IMR-90 (cell line): ENCODE data around the gene DPEP3. TPM values are rescaled to one million over a fixed set of nuclear protein-coding genes. Genes with fewer than 3 reads are reported as not detected.

Experiments used
- ATAC-seq: fragments of 200-7000 bp; cut with Tn5 transposase; 2 replicates; pipeline ENCODE4 v1.9.1; 2020; ENCODE audit warnings: low read depth, mild to moderate bottlenecking, moderate library complexity
- BruUV-seq: library from RNA; stranded (reverse); fragments of 400-500 nt; replicated peaks from 2 replicates; lab custom pipeline; 2021; lab: Mats Ljungman, UMichigan
- CTCF ChIA-PET: fragments of 300-600 bp; formaldehyde crosslinking; extraction: SDS; loops from one replicate; lab custom pipeline; 2021; ENCODE audit warnings: antibody characterized with exemption; lab: Yijun Ruan, JAX
- POLR2A ChIA-PET: fragments of 300-600 bp; sonication (Branson Sonifier 250); formaldehyde crosslinking; loops from one replicate; lab custom pipeline; 2022; ENCODE audit warnings: antibody characterized with exemption; ENCODE audit not compliant: unreplicated experiment; lab: Charles Lee
- DNase-seq: peaks from one replicate; pipeline ENCODE4 v3.0.0; 2013
- H2AFZ ChIP-seq: replicated peaks from 2 replicates; pipeline ENCODE3; 2013; ENCODE audit warnings: low read length, mild to moderate bottlenecking; ENCODE audit not compliant: poor library complexity
- H2AK5ac ChIP-seq: 2 replicates; pipeline ENCODE4 v1.6.1; 2013; ENCODE audit warnings: low read depth, low read length, inconsistent platforms
- H2AK9ac ChIP-seq: replicated peaks from 2 replicates; pipeline ENCODE3; 2013; ENCODE audit warnings: mild to moderate bottlenecking, low read depth, low read length, moderate library complexity; ENCODE audit not compliant: poor library complexity
- H2BK120ac ChIP-seq: 2 replicates; pipeline ENCODE4 v1.6.1; 2013; ENCODE audit warnings: low read depth, low read length, inconsistent platforms
- H2BK15ac ChIP-seq: 3 replicates; pipeline ENCODE4 v1.6.1; 2013; ENCODE audit warnings: low read depth, low read length, inconsistent platforms
- H2BK20ac ChIP-seq: 2 replicates; pipeline ENCODE4 v1.6.1; 2013; ENCODE audit warnings: low read depth, mild to moderate bottlenecking, inconsistent platforms, low read length, moderate library complexity
- H2BK5ac ChIP-seq: 2 replicates; pipeline ENCODE4 v1.6.1; 2013; ENCODE audit warnings: mild to moderate bottlenecking, low read depth, low read length, inconsistent platforms; ENCODE audit not compliant: poor library complexity, severe bottlenecking
- H3K14ac ChIP-seq: replicated peaks from 2 replicates; pipeline ENCODE4 v1.6.1; 2013; ENCODE audit warnings: low read depth, low read length, inconsistent platforms
- H3K18ac ChIP-seq: 2 replicates; pipeline ENCODE4 v1.6.1; 2013; ENCODE audit warnings: low read depth, low read length, control low read depth
- H3K23ac ChIP-seq: 2 replicates; pipeline ENCODE4 v1.6.1; 2013; ENCODE audit warnings: low read depth, low read length, inconsistent platforms
- H3K27ac ChIP-seq: 2 replicates; pipeline ENCODE4 v1.5.1; 2013; ENCODE audit warnings: mild to moderate bottlenecking, control low read depth, low read length; ENCODE audit not compliant: insufficient read depth
- H3K27me3 ChIP-seq: 2 replicates; pipeline ENCODE4 v1.6.1; 2013; ENCODE audit warnings: low read length; ENCODE audit not compliant: control insufficient read depth, insufficient read depth
- H3K36me3 ChIP-seq: 2 replicates; pipeline ENCODE4 v1.6.1; 2013; ENCODE audit warnings: low read length, mixed read lengths; ENCODE audit not compliant: control insufficient read depth, insufficient read depth
- H3K4ac ChIP-seq: 2 replicates; pipeline ENCODE4 v1.6.1; 2013; ENCODE audit warnings: low read depth, low read length, inconsistent platforms
- H3K4me1 ChIP-seq: 2 replicates; pipeline ENCODE4 v1.6.1; 2013; ENCODE audit warnings: low read length, mixed read lengths; ENCODE audit not compliant: control insufficient read depth, insufficient read depth
- H3K4me2 ChIP-seq: 2 replicates; pipeline ENCODE4 v1.6.1; 2013; ENCODE audit warnings: low read depth, mild to moderate bottlenecking, control low read depth, low read length, moderate library complexity
- H3K4me3 ChIP-seq: 2 replicates; pipeline ENCODE4 v1.5.1; 2013; ENCODE audit warnings: low read depth, mild to moderate bottlenecking, control low read depth, low read length, moderate library complexity; ENCODE audit not compliant: insufficient read depth
- H3K56ac ChIP-seq: 2 replicates; pipeline ENCODE4 v1.6.1; 2013; ENCODE audit warnings: low read length, inconsistent platforms; ENCODE audit not compliant: insufficient read depth; ENCODE audit errors: extremely low read depth
- H3K79me1 ChIP-seq, 2 experiments: 2 replicates each; pipeline ENCODE4 v1.6.1; 2013; ENCODE audit warnings: low read length in 2 of 2, inconsistent platforms in 1 of 2, low read depth in 1 of 2
- H3K9ac ChIP-seq: 2 replicates; pipeline ENCODE4 v1.6.1; 2013; ENCODE audit warnings: low read depth, low read length, control low read depth
- H3K9me1 ChIP-seq: 2 replicates; pipeline ENCODE4 v1.6.1; 2013; ENCODE audit warnings: low read length, inconsistent platforms; ENCODE audit not compliant: insufficient read depth
- H3K9me3 ChIP-seq: 2 replicates; pipeline ENCODE4 v1.6.1; 2013; ENCODE audit warnings: low read length; ENCODE audit not compliant: control insufficient read depth, insufficient read depth
- H4K20me1 ChIP-seq: 2 replicates; pipeline ENCODE4 v1.6.1; 2013; ENCODE audit warnings: low read length, inconsistent platforms; ENCODE audit not compliant: insufficient read depth
- H4K5ac ChIP-seq: 2 replicates; pipeline ENCODE4 v1.6.1; 2013; ENCODE audit warnings: mild to moderate bottlenecking, low read depth, low read length, control low read depth
- H4K8ac ChIP-seq, 2 experiments: 2 replicates each; pipeline ENCODE4 v1.6.1; 2013; ENCODE audit warnings: low read depth in 2 of 2, low read length in 2 of 2, control low read depth in 1 of 2, inconsistent platforms in 1 of 2
- H4K91ac ChIP-seq: 2 replicates; pipeline ENCODE4 v1.6.1; 2013; ENCODE audit warnings: low read depth, low read length, inconsistent platforms; ENCODE audit not compliant: insufficient read depth
- BHLHE40 ChIP-seq: fragments of 150-350 bp; IDR thresholded peaks from 2 replicates; pipeline ENCODE4 v1.6.1; 2016; ENCODE audit warnings: mild to moderate bottlenecking, low read depth, low read length
- CHD1 ChIP-seq: IDR thresholded peaks from 2 replicates; pipeline ENCODE4 v1.6.1; 2012; ENCODE audit warnings: low read depth, low read length, improper control_type of control experiment
- MAFK ChIP-seq: IDR thresholded peaks from 2 replicates; pipeline ENCODE4 v1.6.1; 2012; ENCODE audit warnings: low read depth, low read length, improper control_type of control experiment
- MAZ ChIP-seq: IDR thresholded peaks from 2 replicates; pipeline ENCODE4 v1.6.1; 2012; ENCODE audit warnings: low read depth, mild to moderate bottlenecking, low read length, improper control_type of control experiment, moderate library complexity, borderline replicate concordance
- NFE2L2 ChIP-seq: fragments of 150-350 bp; IDR thresholded peaks from 2 replicates; pipeline ENCODE4 v1.6.1; 2016; ENCODE audit warnings: low read depth, mild to moderate bottlenecking, low read length
- POLR2A ChIP-seq: IDR thresholded peaks from 2 replicates; pipeline ENCODE4 v1.6.1; 2012; ENCODE audit warnings: mild to moderate bottlenecking, low read depth, low read length
- RCOR1 ChIP-seq: IDR thresholded peaks from 2 replicates; pipeline ENCODE4 v1.6.1; 2012; ENCODE audit warnings: mild to moderate bottlenecking, low read length, improper control_type of control experiment; ENCODE audit not compliant: insufficient replicate concordance
- RFX5 ChIP-seq: IDR thresholded peaks from 2 replicates; pipeline ENCODE4 v1.8.0; 2012; ENCODE audit warnings: low read depth, mild to moderate bottlenecking, low read length, moderate library complexity
- SMC3 ChIP-seq: fragments of 150-350 bp; IDR thresholded peaks from 2 replicates; pipeline ENCODE4 v1.6.1; 2016; ENCODE audit warnings: low read depth, mild to moderate bottlenecking, antibody characterized with exemption, low read length, moderate library complexity
- WGBS, 2 experiments: methylation state at CpG; one replicate each; pipeline versions ENCODE4 v1.1.5 to v1.1.7; 2013; ENCODE audit warnings: missing lambda C conversion rate in 2 of 2; ENCODE audit not compliant: insufficient read length in 1 of 2; ENCODE audit errors: extremely low coverage in 2 of 2; 5-methylcytosine and 5-hydroxymethylcytosine counted together
- dilution Hi-C: fragments of 300-500 bp; cut with HindIII; formaldehyde crosslinking; loops from one replicate; pipeline ENCODE4 v1.14.3; 2018; ENCODE audit warnings: low sequenced_read_pairs; ENCODE audit not compliant: unreplicated experiment
- in situ Hi-C: fragments of 300-500 bp; cut with MboI; formaldehyde crosslinking; loops from 3 replicates; pipeline ENCODE4 v1.14.3; 2019; ENCODE audit warnings: low sequenced_read_pairs, inconsistent platforms, mixed read lengths
- intact Hi-C: fragments of 100-400 bp; cut with micrococcal nuclease; formaldehyde crosslinking; loops from 2 replicates; pipeline ENCODE4 v1.10.0; 2022
- polyA plus RNA-seq, 3 experiments: library from polyadenylated mRNA; depleted of rRNA; stranded (reverse); fragments of >200 nt; gene quantifications; 2 replicates each; pipeline ENCODE4 v1.2.3, GENCODE V29; 2012; ENCODE audit warnings: low replicate concordance in 1 of 3
- total RNA-seq: library from RNA; depleted of rRNA; stranded (reverse); fragments of >200 nt; gene quantifications from 2 replicates; pipeline ENCODE4 v1.2.3, GENCODE V29; 2012
- TF ChIP-seq, protein P1 (sequence below): fragments of 150-350 bp; IDR thresholded peaks from 2 replicates; pipeline ENCODE4 v1.6.1; 2016; ENCODE audit warnings: low read depth, mild to moderate bottlenecking, low read length, moderate library complexity, borderline replicate concordance
- TF ChIP-seq, protein P2 (sequence below): conservative IDR thresholded peaks from 2 replicates; pipeline ENCODE4 v1.5.1; 2012; ENCODE audit warnings: mild to moderate bottlenecking, low read depth, low read length, improper control_type of control experiment

DPEP3 gene
- total and polyA plus RNA-seq, 2 of the 4 experiments (the other 2 are of a cell fraction), result not detected

DNA sequence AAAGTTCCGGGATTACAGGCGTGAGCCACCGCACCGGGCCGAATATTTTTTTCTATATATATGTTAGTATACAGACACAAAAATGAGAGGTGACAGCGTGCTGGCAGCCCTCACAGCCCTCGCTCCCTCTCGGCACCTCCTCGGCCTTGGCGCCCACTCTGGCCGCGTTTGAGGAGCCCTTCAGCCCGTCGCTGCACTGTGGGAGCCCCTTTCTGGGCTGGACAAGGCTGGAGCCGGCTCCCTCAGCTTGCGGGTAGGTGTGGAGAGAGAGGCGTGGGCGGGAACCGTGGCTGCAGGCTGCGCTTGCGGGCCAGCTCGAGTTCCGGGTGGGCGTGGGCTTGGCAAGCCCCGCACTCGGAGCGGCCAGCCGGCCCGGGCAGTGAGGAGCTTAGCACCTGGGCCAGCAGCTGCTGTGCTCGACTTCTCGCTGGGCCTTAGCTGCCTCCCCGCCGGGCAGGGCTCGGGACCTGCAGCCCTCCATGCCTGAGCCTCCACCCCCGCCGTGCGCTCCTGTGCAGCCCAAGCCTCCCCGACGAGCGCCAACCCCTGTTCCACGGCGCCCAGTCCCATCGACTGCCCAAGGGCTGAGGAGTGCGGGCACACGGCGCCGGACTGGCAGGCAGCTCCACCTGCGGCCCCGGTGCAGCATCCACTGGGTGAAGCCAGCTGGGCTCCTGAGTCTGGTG is 1.9 kb upstream of the DPEP3 start:
- Histone ChIP-seq H2BK120ac (no peak overlapping the region), H4K91ac (no peak overlapping the region), H3K9me1 (no peaks in the 10 kb centered on the region), H3K27ac (no peak overlapping the region), H2BK20ac (no peak overlapping the region), H3K36me3 (no peaks in the 10 kb centered on the region), H3K9ac (no peak overlapping the region), H4K8ac (no peak overlapping the region), H2AK5ac (no peak overlapping the region), H3K4me2 (no peak overlapping the region), H4K5ac (no peak overlapping the region), H2AK9ac (no peak overlapping the region), H3K23ac (no peak overlapping the region), H2BK5ac (no peak overlapping the region), H4K20me1 (no peaks in the 10 kb centered on the region), H2AFZ (no peak overlapping the region), H3K18ac (no peak overlapping the region), H3K4me1 (peaks cover 1% of the 10 kb centered on the region; the same call in 1 of the 2 replicates), H3K27me3 (peaks cover 17% of the 10 kb centered on the region), H3K14ac (no peak overlapping the region), H2BK15ac (no peak overlapping the region), H3K4ac (no peak overlapping the region), H3K9me3 (no peaks in the 10 kb centered on the region), H3K79me1 (no peaks in the 10 kb centered on the region), H3K4me3 (no peak overlapping the region), H3K56ac (no peak overlapping the region)
- ATAC-seq (no peak), DNase-seq (no peak)
- in situ Hi-C loops (loop anchor here (10.0 kb wide), 1 partner anchor 243 kb away; no protein-coding TSS in a partner anchor), dilution Hi-C loops (no loop called here), intact Hi-C loops (no loop called here)
- no TSS peak for BruUV-seq
- WGBS, 2 experiments, result 94% methylated on average over 21 of the region's 49 CpGs; no CpG with 5 or more reads in 1 of the 2 experiments
- no peak for TF ChIP-seq NFE2L2
- TF ChIP-seq MAZ, result no peak
- TF ChIP-seq RFX5, result no peak
- TF ChIP-seq POLR2A, result no peak
- TF ChIP-seq, protein P1, sequence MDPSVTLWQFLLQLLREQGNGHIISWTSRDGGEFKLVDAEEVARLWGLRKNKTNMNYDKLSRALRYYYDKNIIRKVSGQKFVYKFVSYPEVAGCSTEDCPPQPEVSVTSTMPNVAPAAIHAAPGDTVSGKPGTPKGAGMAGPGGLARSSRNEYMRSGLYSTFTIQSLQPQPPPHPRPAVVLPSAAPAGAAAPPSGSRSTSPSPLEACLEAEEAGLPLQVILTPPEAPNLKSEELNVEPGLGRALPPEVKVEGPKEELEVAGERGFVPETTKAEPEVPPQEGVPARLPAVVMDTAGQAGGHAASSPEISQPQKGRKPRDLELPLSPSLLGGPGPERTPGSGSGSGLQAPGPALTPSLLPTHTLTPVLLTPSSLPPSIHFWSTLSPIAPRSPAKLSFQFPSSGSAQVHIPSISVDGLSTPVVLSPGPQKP, result no peak
- TF ChIP-seq MAFK, result no peak
- TF ChIP-seq BHLHE40, result no peak
- TF ChIP-seq SMC3, result no peak
- TF ChIP-seq CHD1, result no peak
- no peak for TF ChIP-seq RCOR1
- TF ChIP-seq, protein P2, sequence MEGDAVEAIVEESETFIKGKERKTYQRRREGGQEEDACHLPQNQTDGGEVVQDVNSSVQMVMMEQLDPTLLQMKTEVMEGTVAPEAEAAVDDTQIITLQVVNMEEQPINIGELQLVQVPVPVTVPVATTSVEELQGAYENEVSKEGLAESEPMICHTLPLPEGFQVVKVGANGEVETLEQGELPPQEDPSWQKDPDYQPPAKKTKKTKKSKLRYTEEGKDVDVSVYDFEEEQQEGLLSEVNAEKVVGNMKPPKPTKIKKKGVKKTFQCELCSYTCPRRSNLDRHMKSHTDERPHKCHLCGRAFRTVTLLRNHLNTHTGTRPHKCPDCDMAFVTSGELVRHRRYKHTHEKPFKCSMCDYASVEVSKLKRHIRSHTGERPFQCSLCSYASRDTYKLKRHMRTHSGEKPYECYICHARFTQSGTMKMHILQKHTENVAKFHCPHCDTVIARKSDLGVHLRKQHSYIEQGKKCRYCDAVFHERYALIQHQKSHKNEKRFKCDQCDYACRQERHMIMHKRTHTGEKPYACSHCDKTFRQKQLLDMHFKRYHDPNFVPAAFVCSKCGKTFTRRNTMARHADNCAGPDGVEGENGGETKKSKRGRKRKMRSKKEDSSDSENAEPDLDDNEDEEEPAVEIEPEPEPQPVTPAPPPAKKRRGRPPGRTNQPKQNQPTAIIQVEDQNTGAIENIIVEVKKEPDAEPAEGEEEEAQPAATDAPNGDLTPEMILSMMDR, result no peak
- ChIA-PET POLR2A (interaction anchor here (0.6 kb wide), 1 partner anchor 53 kb away, joined by 4 read pairs; no protein-coding TSS in a partner anchor), CTCF (no interaction called here)
